ENCODE measurements around the gene SPCS1.

Gene SPCS1

GRCh38 chr3:52696830-52697631 lies 8.9 kb upstream of the SPCS1 start:
- H3K27ac ChIP-seq, result no peak overlapping the region

GRCh38 chr3:52697632-52697965 lies 8.3 kb upstream of the SPCS1 start:
- Histone ChIP-seq H3K4me1 (ENCODE audit: control insufficient read depth in 1 of 2, insufficient read depth in 1 of 2, low read depth in 1 of 2, low read length in 1 of 2) (no peaks in the 10 kb centered on the region), H3K9me3 (no peaks in the 10 kb centered on the region), H3K36me3 (peaks cover 59% of the 10 kb centered on the region), H3K27ac (no peak overlapping the region), H3K4me3 (ENCODE audit: low read depth in 1 of 2, low read length in 1 of 2) (no peak overlapping the region), H3K27me3 (no peaks in the 10 kb centered on the region)
- no peak for TF ChIP-seq CTCF (IDR thresholded peaks at IDR 0.05)

More at GRCh38 chr3:52696830-52697631, 8.9 kb upstream of the SPCS1 start:
- no peak overlapping the region for H3K4me3 ChIP-seq (ENCODE audit: low read depth in 1 of 2, low read length in 1 of 2)
- H3K4me1 ChIP-seq (ENCODE audit: control insufficient read depth in 1 of 2, insufficient read depth in 1 of 2, low read depth in 1 of 2, low read length in 1 of 2), result no peaks in the 10 kb centered on the region
- no peak for TF ChIP-seq CTCF (IDR thresholded peaks at IDR 0.05)
- no peaks in the 10 kb centered on the region for H3K27me3 ChIP-seq
- H3K9me3 ChIP-seq, result no peaks in the 10 kb centered on the region
- H3K36me3 ChIP-seq, result peaks cover 65% of the 10 kb centered on the region

- Histone ChIP-seq H3K4me3 (ENCODE audit: low read depth in 1 of 2, low read length in 1 of 2) (no peak overlapping the region), H3K27me3 (no peaks in the 10 kb centered on the region), H3K36me3 (peaks cover 12% of the 10 kb centered on the region), H3K9me3 (no peaks in the 10 kb centered on the region), H3K27ac (no peak overlapping the region), H3K4me1 (ENCODE audit: control insufficient read depth in 1 of 2, insufficient read depth in 1 of 2, low read depth in 1 of 2, low read length in 1 of 2) (peaks cover 31 to 33% of the 10 kb centered on the region in 2 experiments)
- TF ChIP-seq CTCF (IDR thresholded peaks at IDR 0.05), result no peak
These were observed 2.6 kb upstream of the SPCS1 start for GRCh38 chr3:52703341-52703740.

GRCh38 chr3:52704611-52705437 lies 1.1 kb upstream of the SPCS1 start:
- H3K27ac ChIP-seq, result peak overlapping the region; percentile 91
- H3K4me1 ChIP-seq (ENCODE audit: control insufficient read depth in 1 of 2, insufficient read depth in 1 of 2, low read depth in 1 of 2, low read length in 1 of 2), result peaks cover 31 to 33% of the 10 kb centered on the region in 2 experiments
- TF ChIP-seq CTCF (IDR thresholded peaks at IDR 0.05), result no peak
- H3K4me3 ChIP-seq (ENCODE audit: low read depth in 1 of 2, low read length in 1 of 2), result peak overlapping the region; percentile 94 to 100
- peaks cover 11% of the 10 kb centered on the region for H3K36me3 ChIP-seq
- no peaks in the 10 kb centered on the region for H3K27me3 ChIP-seq
- no peaks in the 10 kb centered on the region for H3K9me3 ChIP-seq

GRCh38 chr3:52705438-52705687 lies 543 bp upstream of the SPCS1 start:
- no peak for TF ChIP-seq CTCF (IDR thresholded peaks at IDR 0.05)
- H3K4me1 ChIP-seq (ENCODE audit: control insufficient read depth in 1 of 2, insufficient read depth in 1 of 2, low read depth in 1 of 2, low read length in 1 of 2), result peaks cover 31 to 33% of the 10 kb centered on the region in 2 experiments
- peak overlapping the region; percentile 94 to 100 for H3K4me3 ChIP-seq (ENCODE audit: low read depth in 1 of 2, low read length in 1 of 2)

More at GRCh38 chr3:52705438-52705687, 543 bp upstream of the SPCS1 start:
- H3K9me3 ChIP-seq, result no peaks in the 10 kb centered on the region
- peak overlapping the region; percentile 91 for H3K27ac ChIP-seq
- H3K27me3 ChIP-seq, result no peaks in the 10 kb centered on the region
- peaks cover 8% of the 10 kb centered on the region for H3K36me3 ChIP-seq

Data from neutrophil (primary cell).